H1 (cell line): ENCODE measurements around the gene NBPF3. TPM values are rescaled to one million over a fixed set of nuclear protein-coding genes. Genes with fewer than 3 reads are reported as not detected.

ENCODE experiments used
- CBX5 ChIP-seq: fragments of 300-800, 300-1000 bp; sonication (generic); IDR thresholded peaks from 2 replicates; pipeline ENCODE4 v1.7.1; 2016; ENCODE audit warnings: antibody characterized with exemption, low read length, low read depth
- GABPA ChIP-seq: IDR thresholded peaks from 2 replicates; pipeline ENCODE4 v1.6.1; 2011; ENCODE audit warnings: mild to moderate bottlenecking, low read length, moderate library complexity, borderline replicate concordance; ENCODE audit not compliant: insufficient read depth
- HDAC2 ChIP-seq, 2 experiments: fragments of 300-600 bp in 1 of 2; sonication (generic) in 1 of 2; IDR thresholded peaks; 2 replicates each; pipeline ENCODE4 v1.6.1; 2011 to 2012; ENCODE audit warnings: low read depth in 2 of 2, low read length in 2 of 2, mild to moderate bottlenecking in 2 of 2, moderate library complexity in 2 of 2, borderline replicate concordance in 1 of 2, inconsistent platforms in 1 of 2
- NANOG ChIP-seq: IDR thresholded peaks from 2 replicates; pipeline ENCODE4 v1.6.1; 2011; ENCODE audit warnings: low read length, low read depth, mild to moderate bottlenecking, inconsistent platforms; ENCODE audit not compliant: insufficient read depth, poor library complexity, severe bottlenecking
- POLR2AphosphoS5 ChIP-seq: IDR thresholded peaks from 2 replicates; pipeline ENCODE4 v1.6.1; 2011; ENCODE audit warnings: low read depth, low read length
- RFX5 ChIP-seq: IDR thresholded peaks from 2 replicates; pipeline ENCODE4 v1.6.1; 2011; ENCODE audit warnings: low read depth, low read length, improper control_type of control experiment, borderline replicate concordance
- RNF2 ChIP-seq: fragments of 200-900, 300-1000 bp; sonication (generic); IDR thresholded peaks from 2 replicates; pipeline ENCODE4 v1.7.1; 2016; ENCODE audit warnings: borderline replicate concordance, low read depth, mild to moderate bottlenecking, antibody characterized with exemption, low read length; ENCODE audit not compliant: poor library complexity, severe bottlenecking; ENCODE audit errors: missing control alignments
- YY1 ChIP-seq: IDR thresholded peaks from 2 replicates; pipeline ENCODE4 v1.6.1; 2011; ENCODE audit warnings: low read depth, mild to moderate bottlenecking, low read length
- polyA plus RNA-seq, 7 experiments: library from polyadenylated mRNA; depleted of rRNA in 3 of 7; stranded (reverse) in 5 of 7; unstranded in 2 of 7; fragments of >200 nt in 5 of 7; fragments of 200-250 nt in 2 of 7; gene quantifications; 1 replicate in 5 of 7; 2 replicates in 1 of 7; 4 replicates in 1 of 7; pipeline versions ENCODE4 v1.2.1 to v1.2.3, GENCODE V29; 2011 to 2013; ENCODE audit warnings: missing spikeins in 2 of 7, mixed read lengths in 2 of 7
- total RNA-seq: library from RNA; stranded (reverse); fragmentation: NEBNext Ultra II Directional; extraction: Animal tissue kit (Norgen Biotek cat#: 25700); gene quantifications from 2 replicates; pipeline ENCODE4 v1.2.1, GENCODE V29; 2021
- TF ChIP-seq, protein P1 (sequence below): fragments of 300-600 bp; sonication (generic); IDR thresholded peaks from 2 replicates; pipeline ENCODE4 v1.7.1; 2012; ENCODE audit warnings: low read length, moderate library complexity, mild to moderate bottlenecking, inconsistent platforms; ENCODE audit not compliant: insufficient replicate concordance

Gene NBPF3
- total and polyA plus RNA-seq, 2 of the 8 experiments (the other 6 are each of a cell fraction or from before 2014, with no cell fraction given) = 3.8 to 4.3 TPM

DNA sequence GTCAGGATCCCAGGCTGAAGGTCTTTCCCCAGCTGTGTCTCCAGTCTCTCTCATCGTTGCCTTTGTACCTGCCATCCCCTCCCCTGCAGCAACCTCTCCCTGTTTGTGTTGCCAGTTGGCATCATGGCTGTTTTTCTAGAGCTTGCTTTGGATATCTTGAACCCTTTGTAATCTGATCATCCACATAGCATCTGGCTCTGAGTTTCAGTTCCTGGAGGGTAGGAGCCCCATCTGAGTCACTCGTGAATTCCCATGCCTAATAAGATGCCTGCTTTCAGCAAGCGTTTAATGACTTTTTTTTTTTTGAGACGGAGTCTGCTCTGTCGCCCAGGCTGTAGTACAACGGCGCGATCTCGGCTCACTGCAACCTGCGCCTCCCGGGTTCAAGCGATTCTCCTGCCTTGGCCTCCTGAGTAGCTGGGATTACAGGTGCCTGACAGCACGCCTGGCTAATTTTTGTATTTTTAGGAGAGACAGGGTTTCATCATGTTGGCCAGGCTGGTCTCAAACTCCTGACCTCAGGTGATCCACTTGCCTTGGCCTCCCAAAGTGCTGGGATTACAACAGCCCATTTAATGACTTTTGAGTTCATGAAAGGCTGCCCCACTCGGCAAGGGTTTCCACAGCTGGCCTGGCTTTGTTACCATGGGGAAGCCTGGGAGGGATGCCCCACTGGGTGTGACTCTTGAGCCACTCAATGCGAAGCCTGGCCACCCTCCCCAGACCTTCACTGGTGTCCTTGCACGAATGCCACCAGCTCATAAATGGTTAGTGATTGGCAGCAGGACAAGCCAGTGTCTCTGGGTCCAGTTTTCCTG lies 81.2 kb downstream of the NBPF3 start (continued):
- TF ChIP-seq, protein P1, sequence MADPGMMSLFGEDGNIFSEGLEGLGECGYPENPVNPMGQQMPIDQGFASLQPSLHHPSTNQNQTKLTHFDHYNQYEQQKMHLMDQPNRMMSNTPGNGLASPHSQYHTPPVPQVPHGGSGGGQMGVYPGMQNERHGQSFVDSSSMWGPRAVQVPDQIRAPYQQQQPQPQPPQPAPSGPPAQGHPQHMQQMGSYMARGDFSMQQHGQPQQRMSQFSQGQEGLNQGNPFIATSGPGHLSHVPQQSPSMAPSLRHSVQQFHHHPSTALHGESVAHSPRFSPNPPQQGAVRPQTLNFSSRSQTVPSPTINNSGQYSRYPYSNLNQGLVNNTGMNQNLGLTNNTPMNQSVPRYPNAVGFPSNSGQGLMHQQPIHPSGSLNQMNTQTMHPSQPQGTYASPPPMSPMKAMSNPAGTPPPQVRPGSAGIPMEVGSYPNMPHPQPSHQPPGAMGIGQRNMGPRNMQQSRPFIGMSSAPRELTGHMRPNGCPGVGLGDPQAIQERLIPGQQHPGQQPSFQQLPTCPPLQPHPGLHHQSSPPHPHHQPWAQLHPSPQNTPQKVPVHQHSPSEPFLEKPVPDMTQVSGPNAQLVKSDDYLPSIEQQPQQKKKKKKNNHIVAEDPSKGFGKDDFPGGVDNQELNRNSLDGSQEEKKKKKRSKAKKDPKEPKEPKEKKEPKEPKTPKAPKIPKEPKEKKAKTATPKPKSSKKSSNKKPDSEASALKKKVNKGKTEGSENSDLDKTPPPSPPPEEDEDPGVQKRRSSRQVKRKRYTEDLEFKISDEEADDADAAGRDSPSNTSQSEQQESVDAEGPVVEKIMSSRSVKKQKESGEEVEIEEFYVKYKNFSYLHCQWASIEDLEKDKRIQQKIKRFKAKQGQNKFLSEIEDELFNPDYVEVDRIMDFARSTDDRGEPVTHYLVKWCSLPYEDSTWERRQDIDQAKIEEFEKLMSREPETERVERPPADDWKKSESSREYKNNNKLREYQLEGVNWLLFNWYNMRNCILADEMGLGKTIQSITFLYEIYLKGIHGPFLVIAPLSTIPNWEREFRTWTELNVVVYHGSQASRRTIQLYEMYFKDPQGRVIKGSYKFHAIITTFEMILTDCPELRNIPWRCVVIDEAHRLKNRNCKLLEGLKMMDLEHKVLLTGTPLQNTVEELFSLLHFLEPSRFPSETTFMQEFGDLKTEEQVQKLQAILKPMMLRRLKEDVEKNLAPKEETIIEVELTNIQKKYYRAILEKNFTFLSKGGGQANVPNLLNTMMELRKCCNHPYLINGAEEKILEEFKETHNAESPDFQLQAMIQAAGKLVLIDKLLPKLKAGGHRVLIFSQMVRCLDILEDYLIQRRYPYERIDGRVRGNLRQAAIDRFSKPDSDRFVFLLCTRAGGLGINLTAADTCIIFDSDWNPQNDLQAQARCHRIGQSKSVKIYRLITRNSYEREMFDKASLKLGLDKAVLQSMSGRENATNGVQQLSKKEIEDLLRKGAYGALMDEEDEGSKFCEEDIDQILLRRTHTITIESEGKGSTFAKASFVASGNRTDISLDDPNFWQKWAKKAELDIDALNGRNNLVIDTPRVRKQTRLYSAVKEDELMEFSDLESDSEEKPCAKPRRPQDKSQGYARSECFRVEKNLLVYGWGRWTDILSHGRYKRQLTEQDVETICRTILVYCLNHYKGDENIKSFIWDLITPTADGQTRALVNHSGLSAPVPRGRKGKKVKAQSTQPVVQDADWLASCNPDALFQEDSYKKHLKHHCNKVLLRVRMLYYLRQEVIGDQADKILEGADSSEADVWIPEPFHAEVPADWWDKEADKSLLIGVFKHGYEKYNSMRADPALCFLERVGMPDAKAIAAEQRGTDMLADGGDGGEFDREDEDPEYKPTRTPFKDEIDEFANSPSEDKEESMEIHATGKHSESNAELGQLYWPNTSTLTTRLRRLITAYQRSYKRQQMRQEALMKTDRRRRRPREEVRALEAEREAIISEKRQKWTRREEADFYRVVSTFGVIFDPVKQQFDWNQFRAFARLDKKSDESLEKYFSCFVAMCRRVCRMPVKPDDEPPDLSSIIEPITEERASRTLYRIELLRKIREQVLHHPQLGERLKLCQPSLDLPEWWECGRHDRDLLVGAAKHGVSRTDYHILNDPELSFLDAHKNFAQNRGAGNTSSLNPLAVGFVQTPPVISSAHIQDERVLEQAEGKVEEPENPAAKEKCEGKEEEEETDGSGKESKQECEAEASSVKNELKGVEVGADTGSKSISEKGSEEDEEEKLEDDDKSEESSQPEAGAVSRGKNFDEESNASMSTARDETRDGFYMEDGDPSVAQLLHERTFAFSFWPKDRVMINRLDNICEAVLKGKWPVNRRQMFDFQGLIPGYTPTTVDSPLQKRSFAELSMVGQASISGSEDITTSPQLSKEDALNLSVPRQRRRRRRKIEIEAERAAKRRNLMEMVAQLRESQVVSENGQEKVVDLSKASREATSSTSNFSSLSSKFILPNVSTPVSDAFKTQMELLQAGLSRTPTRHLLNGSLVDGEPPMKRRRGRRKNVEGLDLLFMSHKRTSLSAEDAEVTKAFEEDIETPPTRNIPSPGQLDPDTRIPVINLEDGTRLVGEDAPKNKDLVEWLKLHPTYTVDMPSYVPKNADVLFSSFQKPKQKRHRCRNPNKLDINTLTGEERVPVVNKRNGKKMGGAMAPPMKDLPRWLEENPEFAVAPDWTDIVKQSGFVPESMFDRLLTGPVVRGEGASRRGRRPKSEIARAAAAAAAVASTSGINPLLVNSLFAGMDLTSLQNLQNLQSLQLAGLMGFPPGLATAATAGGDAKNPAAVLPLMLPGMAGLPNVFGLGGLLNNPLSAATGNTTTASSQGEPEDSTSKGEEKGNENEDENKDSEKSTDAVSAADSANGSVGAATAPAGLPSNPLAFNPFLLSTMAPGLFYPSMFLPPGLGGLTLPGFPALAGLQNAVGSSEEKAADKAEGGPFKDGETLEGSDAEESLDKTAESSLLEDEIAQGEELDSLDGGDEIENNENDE = no peak
- TF ChIP-seq YY1 = no peak
- no peak for TF ChIP-seq RNF2
- TF ChIP-seq NANOG = no peak
- TF ChIP-seq GABPA = no peak
- no peak for TF ChIP-seq RFX5
- TF ChIP-seq CBX5 = no peak
- TF ChIP-seq HDAC2 (IDR thresholded peaks at IDR 0.05; ENCODE audit: borderline replicate concordance in 1 of 2, low read depth in 2 of 2, low read length in 2 of 2) = no peak
- no peak for TF ChIP-seq POLR2AphosphoS5
